H1 (cell line): ENCODE measurements around the gene KRT9. TPM values are rescaled to one million over a fixed set of nuclear protein-coding genes. Genes with fewer than 3 reads are reported as not detected.

Source experiments
- CTCF ChIA-PET: fragments of 300-600 bp; sonication (Branson Sonifier 250); formaldehyde crosslinking; loops from one replicate; lab custom pipeline; 2021; ENCODE audit not compliant: partially characterized antibody; lab: Charles Lee
- POLR2A ChIA-PET: fragments of 300-600 bp; sonication (Branson Sonifier 250); formaldehyde crosslinking; loops from one replicate; lab custom pipeline; 2021; ENCODE audit warnings: inconsistent platforms; ENCODE audit not compliant: partially characterized antibody; lab: Charles Lee
- DNase-seq, 2 experiments: peaks; one replicate each; pipeline versions ENCODE4 v3.0.0 to v3.0.0-alpha.2; 2010 to 2022; ENCODE audit warnings: low spot score in 2 of 2, low read depth in 1 of 2, mixed read lengths in 1 of 2
- FAIRE-seq: peaks from 2 replicates; lab custom pipeline; 2011; peaks lifted over from hg19 to GRCh38; lab: Jason Lieb, UNC
- H2AFZ ChIP-seq: 2 replicates; pipeline ENCODE4 v1.8.1; 2012; ENCODE audit warnings: low read length, inconsistent platforms
- H2AK5ac ChIP-seq: 2 replicates; pipeline ENCODE4 v1.6.1; 2013; ENCODE audit warnings: low read depth, low read length
- H2BK120ac ChIP-seq: replicated peaks from 2 replicates; pipeline ENCODE3; 2013; ENCODE audit warnings: low read depth, low read length, inconsistent platforms
- H2BK12ac ChIP-seq: 2 replicates; pipeline ENCODE4 v1.6.1; 2013; ENCODE audit warnings: low read depth, low read length
- H2BK15ac ChIP-seq: 2 replicates; pipeline ENCODE4 v1.6.1; 2013; ENCODE audit warnings: low read length
- H2BK20ac ChIP-seq: 2 replicates; pipeline ENCODE4 v1.6.1; 2013; ENCODE audit warnings: low read length
- H2BK5ac ChIP-seq: 2 replicates; pipeline ENCODE4 v1.6.1; 2013; ENCODE audit warnings: low read depth, low read length
- H3K14ac ChIP-seq: 2 replicates; pipeline ENCODE4 v1.6.1; 2013; ENCODE audit warnings: inconsistent platforms; ENCODE audit not compliant: insufficient read length
- H3K18ac ChIP-seq: 2 replicates; pipeline ENCODE4 v1.6.1; 2013; ENCODE audit warnings: low read length; ENCODE audit errors: extremely low read depth
- H3K23ac ChIP-seq: 2 replicates; pipeline ENCODE4 v1.6.1; 2013; ENCODE audit warnings: inconsistent platforms; ENCODE audit not compliant: insufficient read length
- H3K23me2 ChIP-seq: 2 replicates; pipeline ENCODE4 v1.6.1; 2013; ENCODE audit warnings: low read depth, low read length
- H3K27ac ChIP-seq: 2 replicates; pipeline ENCODE4 v1.6.1; 2011; ENCODE audit warnings: low read depth, low read length, inconsistent platforms
- H3K27me3 ChIP-seq, 4 experiments: replicated peaks in 1 of 4; 1 replicate in 1 of 4; 2 replicates in 3 of 4; pipeline versions ENCODE4 v1.6.1 to v1.8.1; 2011 to 2013; ENCODE audit warnings: low read length in 3 of 4, mild to moderate bottlenecking in 3 of 4, inconsistent platforms in 2 of 4, mixed read lengths in 2 of 4, moderate library complexity in 1 of 4; ENCODE audit not compliant: control insufficient read depth in 3 of 4, insufficient read depth in 3 of 4; ENCODE audit errors: extremely low read depth in 1 of 4
- H3K36me3 ChIP-seq, 4 experiments: 2 replicates each; pipeline versions ENCODE4 v1.6.1 to v1.8.1; 2011 to 2013; ENCODE audit warnings: mild to moderate bottlenecking in 4 of 4, low read length in 3 of 4, moderate library complexity in 2 of 4, control low read depth in 1 of 4, inconsistent platforms in 1 of 4; ENCODE audit not compliant: insufficient read depth in 4 of 4, control insufficient read depth in 2 of 4
- H3K4ac ChIP-seq: replicated peaks from 2 replicates; pipeline ENCODE3; 2013; ENCODE audit warnings: low read length, low read depth, mixed read lengths, inconsistent platforms; ENCODE audit not compliant: insufficient read length
- H3K4me1 ChIP-seq, 4 experiments: replicated peaks in 1 of 4; 1 replicate in 1 of 4; 2 replicates in 3 of 4; pipeline versions ENCODE4 v1.6.1 to v1.8.1; 2011 to 2013; ENCODE audit warnings: low read length in 3 of 4, inconsistent platforms in 2 of 4, mixed read lengths in 1 of 4; ENCODE audit not compliant: insufficient read depth in 4 of 4, control insufficient read depth in 3 of 4
- H3K4me2 ChIP-seq, 2 experiments: 2 replicates each; pipeline versions ENCODE4 v1.6.1 to v1.8.1; 2011 to 2013; ENCODE audit warnings: low read depth in 2 of 2, low read length in 2 of 2, control low read depth in 1 of 2, inconsistent platforms in 1 of 2, mild to moderate bottlenecking in 1 of 2; ENCODE audit not compliant: insufficient read depth in 1 of 2
- H3K4me3 ChIP-seq, 4 experiments: fragments of 200-600, 300-600 bp in 1 of 4; sonication (generic), shearing (Covaris generic), sonication (Bioruptor Twin) in 1 of 4; 2 replicates each; pipeline versions ENCODE4 v1.5.1 to v1.8.1; 2011 to 2016; ENCODE audit warnings: low read length in 4 of 4, low read depth in 3 of 4, control low read depth in 2 of 4, inconsistent platforms in 2 of 4, mild to moderate bottlenecking in 2 of 4, mixed read lengths in 1 of 4, moderate library complexity in 1 of 4; ENCODE audit not compliant: insufficient read depth in 2 of 4; ENCODE audit errors: extremely low read depth in 1 of 4
- H3K56ac ChIP-seq: replicated peaks from 2 replicates; pipeline ENCODE3; 2013; ENCODE audit warnings: low read depth, mild to moderate bottlenecking, mixed read lengths, low read length, inconsistent platforms; ENCODE audit not compliant: insufficient read length
- H3K79me1 ChIP-seq: 2 replicates; pipeline ENCODE4 v1.6.1; 2013; ENCODE audit warnings: low read depth, low read length, control low read depth
- H3K79me2 ChIP-seq, 2 experiments: 2 replicates each; pipeline versions ENCODE4 v1.6.1 to v1.8.1; 2012 to 2013; ENCODE audit warnings: low read length in 2 of 2, mild to moderate bottlenecking in 2 of 2, inconsistent platforms in 1 of 2; ENCODE audit not compliant: insufficient read depth in 2 of 2, control insufficient read depth in 1 of 2
- H3K9ac ChIP-seq, 4 experiments: replicated peaks in 1 of 4; 1 replicate in 1 of 4; 2 replicates in 3 of 4; pipeline versions ENCODE4 v1.6.1 to v1.8.1; 2011 to 2013; ENCODE audit warnings: low read depth in 3 of 4, low read length in 3 of 4, control low read depth in 2 of 4, mild to moderate bottlenecking in 2 of 4, moderate library complexity in 2 of 4, inconsistent platforms in 1 of 4; ENCODE audit errors: extremely low read depth in 1 of 4
- H3K9me3 ChIP-seq, 2 experiments: 2 replicates each; pipeline versions ENCODE4 v1.6.1 to v1.8.1; 2012 to 2013; ENCODE audit warnings: mild to moderate bottlenecking in 2 of 2, moderate library complexity in 2 of 2, control low read depth in 1 of 2, inconsistent platforms in 1 of 2, low read depth in 1 of 2, low read length in 1 of 2, mixed read lengths in 1 of 2; ENCODE audit not compliant: insufficient read depth in 2 of 2
- H4K20me1 ChIP-seq, 2 experiments: replicated peaks in 1 of 2; 2 replicates each; pipeline versions ENCODE3 to v1.8.1; 2011 to 2013; ENCODE audit warnings: inconsistent platforms in 2 of 2, low read length in 2 of 2, mild to moderate bottlenecking in 1 of 2; ENCODE audit not compliant: insufficient read depth in 2 of 2, control insufficient read depth in 1 of 2
- H4K5ac ChIP-seq: 2 replicates; pipeline ENCODE4 v1.6.1; 2013; ENCODE audit warnings: low read length, low read depth, mixed read lengths, inconsistent platforms; ENCODE audit not compliant: insufficient read length
- H4K8ac ChIP-seq: 2 replicates; pipeline ENCODE4 v1.8.0; 2013; ENCODE audit warnings: mild to moderate bottlenecking, moderate library complexity, low read length, inconsistent platforms; ENCODE audit not compliant: insufficient read depth; ENCODE audit errors: extremely low read depth
- H4K91ac ChIP-seq: replicated peaks from 2 replicates; pipeline ENCODE3; 2013; ENCODE audit warnings: low read length, mixed read lengths, inconsistent platforms; ENCODE audit not compliant: insufficient read length
- BRCA1 ChIP-seq: IDR thresholded peaks from 2 replicates; pipeline ENCODE4 v1.6.1; 2012; ENCODE audit warnings: low read depth, low read length, improper control_type of control experiment
- CBX8 ChIP-seq: fragments of 300-800, 300-1000 bp; sonication (generic); IDR thresholded peaks from 2 replicates; pipeline ENCODE4 v1.7.1; 2016; ENCODE audit warnings: low read depth, low read length, borderline replicate concordance
- EP300 ChIP-seq, 2 experiments: IDR thresholded peaks; 1 replicate in 1 of 2; 2 replicates in 1 of 2; pipeline ENCODE4 v1.6.1; 2011 to 2012; ENCODE audit warnings: low read depth in 2 of 2, low read length in 2 of 2, mild to moderate bottlenecking in 2 of 2, borderline replicate concordance in 1 of 2, inconsistent platforms in 1 of 2, moderate library complexity in 1 of 2
- GABPA ChIP-seq: IDR thresholded peaks from 2 replicates; pipeline ENCODE4 v1.6.1; 2011; ENCODE audit warnings: mild to moderate bottlenecking, low read length, moderate library complexity, borderline replicate concordance; ENCODE audit not compliant: insufficient read depth
- KDM5A ChIP-seq: fragments of 200-600 bp; IDR thresholded peaks from 2 replicates; pipeline ENCODE4 v1.7.1; 2012; ENCODE audit warnings: mild to moderate bottlenecking, low read length, inconsistent platforms, mixed read lengths
- NRF1 ChIP-seq: IDR thresholded peaks from 2 replicates; pipeline ENCODE4 v1.6.1; 2011; ENCODE audit warnings: mild to moderate bottlenecking, low read depth, low read length, improper control_type of control experiment
- RNF2 ChIP-seq: fragments of 200-900, 300-1000 bp; sonication (generic); IDR thresholded peaks from 2 replicates; pipeline ENCODE4 v1.7.1; 2016; ENCODE audit warnings: borderline replicate concordance, low read depth, mild to moderate bottlenecking, antibody characterized with exemption, low read length; ENCODE audit not compliant: poor library complexity, severe bottlenecking; ENCODE audit errors: missing control alignments
- SAP30 ChIP-seq: fragments of 300-600 bp; sonication (generic); IDR thresholded peaks from 2 replicates; pipeline ENCODE4 v1.7.1; 2012; ENCODE audit warnings: low read length, moderate library complexity, mild to moderate bottlenecking, inconsistent platforms; ENCODE audit not compliant: insufficient read depth, insufficient replicate concordance
- SUZ12 ChIP-seq: fragments of 200-600 bp; sonication (generic); IDR thresholded peaks from 2 replicates; pipeline ENCODE4 v1.6.1; 2012; ENCODE audit warnings: mild to moderate bottlenecking, inconsistent platforms, low read length, moderate library complexity, mixed read lengths
- TEAD4 ChIP-seq: IDR thresholded peaks from 2 replicates; pipeline ENCODE4 v1.6.1; 2012; ENCODE audit warnings: low read depth, low read length, inconsistent platforms, mixed read lengths
- WGBS, 2 experiments: shearing (Covaris generic) in 1 of 2; methylation state at CpG; one replicate each; pipeline versions ENCODE4 v1.1.6 to v1.1.7; 2013 to 2015; ENCODE audit warnings: low lambda C conversion rate in 2 of 2, mixed read lengths in 2 of 2, inconsistent platforms in 1 of 2, low coverage in 1 of 2, missing lambda C conversion rate in 1 of 2; ENCODE audit not compliant: insufficient replicate concordance in 2 of 2, insufficient coverage in 1 of 2, insufficient read length in 1 of 2; ENCODE audit errors: extremely low coverage in 1 of 2, missing lambda C conversion rate in 1 of 2; 5-methylcytosine and 5-hydroxymethylcytosine counted together
- polyA plus RNA-seq, 7 experiments: library from polyadenylated mRNA; depleted of rRNA in 3 of 7; stranded (reverse) in 5 of 7; unstranded in 2 of 7; fragments of >200 nt in 5 of 7; fragments of 200-250 nt in 2 of 7; gene quantifications; 1 replicate in 5 of 7; 2 replicates in 1 of 7; 4 replicates in 1 of 7; pipeline versions ENCODE4 v1.2.1 to v1.2.3, GENCODE V29; 2011 to 2013; ENCODE audit warnings: missing spikeins in 2 of 7, mixed read lengths in 2 of 7
- total RNA-seq: library from RNA; stranded (reverse); fragmentation: NEBNext Ultra II Directional; extraction: Animal tissue kit (Norgen Biotek cat#: 25700); gene quantifications from 2 replicates; pipeline ENCODE4 v1.2.1, GENCODE V29; 2021

KRT9 gene
- total and polyA plus RNA-seq, 2 of the 8 experiments (the other 6 are each of a cell fraction or from before 2014, with no cell fraction given), result not detected

DNA sequence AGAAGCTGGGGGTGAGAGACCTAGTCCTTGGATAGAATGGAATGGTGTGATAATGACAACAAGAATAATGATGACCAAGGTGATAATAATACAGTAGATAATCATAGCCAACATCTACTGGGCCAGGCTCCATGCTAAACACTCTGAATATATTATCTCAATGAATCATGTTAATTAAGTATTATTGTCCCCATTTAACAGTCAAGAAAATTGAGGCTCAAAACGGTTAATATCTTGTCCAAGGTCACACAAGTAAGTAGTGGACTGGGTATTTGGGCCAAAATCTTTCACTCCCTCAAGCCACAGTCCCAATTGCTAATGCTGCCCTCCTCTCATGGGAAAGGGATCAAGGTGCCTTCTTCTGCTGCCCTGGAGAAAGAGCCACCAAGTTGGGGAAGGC lies 39.9 kb downstream of the KRT9 start:
- Histone ChIP-seq H3K23ac (no peak overlapping the region), H3K14ac (no peak overlapping the region), H4K91ac (no peak overlapping the region), H3K4me1 (peaks cover 6 to 22% (median 12%) of the 10 kb centered on the region in 4 experiments), H3K27ac (no peak overlapping the region), H3K23me2 (peaks cover 3% of the 10 kb centered on the region; the same call in 1 of the 2 replicates), H3K56ac (no peak overlapping the region), H2AFZ (no peak overlapping the region), H3K79me1 (no peaks in the 10 kb centered on the region), H3K4me2 (no peak overlapping the region), H3K36me3 (no peaks in the 10 kb centered on the region), H2BK20ac (no peak overlapping the region), H2BK12ac (no peak overlapping the region), H2AK5ac (no peak overlapping the region), H3K9ac (no peak overlapping the region), H4K5ac (no peak overlapping the region), H3K18ac (no peak overlapping the region), H3K79me2 (peaks cover 0 to 4% of the 10 kb centered on the region in 2 experiments; a peak in 3 of 4 replicates), H3K4me3 (no peak overlapping the region), H3K27me3 (no peaks in the 10 kb centered on the region; a peak in 1 of 7 replicates), H2BK15ac (no peak overlapping the region), H2BK120ac (no peak overlapping the region), H4K8ac (no peak overlapping the region), H4K20me1 (peaks cover 0 to 2% of the 10 kb centered on the region in 2 experiments), H2BK5ac (no peak overlapping the region), H3K4ac (no peak overlapping the region), H3K9me3 (no peaks in the 10 kb centered on the region)
- POLR2A ChIA-PET, result interaction anchor here (1.4 kb wide), 1 partner anchor 156 kb away, joined by 4 read pairs; the partner anchor contains the start of gene EIF1
- 88% methylated on average over 1 of the region's 1 CpG; no CpG with 5 or more reads in 1 of the 2 experiments for WGBS, 2 experiments
- DNase-seq, result no peak
- CTCF ChIA-PET, result interaction anchor here (0.6 to 7.4 kb wide), 6 partner anchors 10 to 38 kb away, joined by 3 to 79 read pairs (median 4); no protein-coding TSS in a partner anchor
- no peak for FAIRE-seq
- TF ChIP-seq SAP30 (no peak), TEAD4 (no peak), RNF2 (no peak), NRF1 (no peak), EP300 (IDR thresholded peaks at IDR 0.05; ENCODE audit: borderline replicate concordance in 1 of 2, low read depth in 2 of 2, low read length in 2 of 2) (no peak), KDM5A (no peak), CBX8 (no peak), SUZ12 (no peak), BRCA1 (no peak), GABPA (no peak)
